SU-DHL-6 (cell line): ENCODE data around the gene SCTR.

ENCODE experiments used
- CTCF ChIP-seq: fragments of 200-600 bp; sonication (generic); IDR thresholded peaks from one replicate; pipeline ENCODE4 v1.5.1; 2017; ENCODE audit warnings: antibody characterized with exemption, mild to moderate bottlenecking, low read length, moderate library complexity; ENCODE audit not compliant: insufficient read depth, poor library complexity, severe bottlenecking
- EZH2phosphoT487 ChIP-seq: fragments of 200-600 bp; sonication (generic), shearing (Covaris generic); conservative IDR thresholded peaks from 2 replicates; pipeline ENCODE4 v1.6.1; 2018; ENCODE audit warnings: mild to moderate bottlenecking, antibody characterized with exemption, low read length, moderate library complexity, mixed read lengths

DNA sequence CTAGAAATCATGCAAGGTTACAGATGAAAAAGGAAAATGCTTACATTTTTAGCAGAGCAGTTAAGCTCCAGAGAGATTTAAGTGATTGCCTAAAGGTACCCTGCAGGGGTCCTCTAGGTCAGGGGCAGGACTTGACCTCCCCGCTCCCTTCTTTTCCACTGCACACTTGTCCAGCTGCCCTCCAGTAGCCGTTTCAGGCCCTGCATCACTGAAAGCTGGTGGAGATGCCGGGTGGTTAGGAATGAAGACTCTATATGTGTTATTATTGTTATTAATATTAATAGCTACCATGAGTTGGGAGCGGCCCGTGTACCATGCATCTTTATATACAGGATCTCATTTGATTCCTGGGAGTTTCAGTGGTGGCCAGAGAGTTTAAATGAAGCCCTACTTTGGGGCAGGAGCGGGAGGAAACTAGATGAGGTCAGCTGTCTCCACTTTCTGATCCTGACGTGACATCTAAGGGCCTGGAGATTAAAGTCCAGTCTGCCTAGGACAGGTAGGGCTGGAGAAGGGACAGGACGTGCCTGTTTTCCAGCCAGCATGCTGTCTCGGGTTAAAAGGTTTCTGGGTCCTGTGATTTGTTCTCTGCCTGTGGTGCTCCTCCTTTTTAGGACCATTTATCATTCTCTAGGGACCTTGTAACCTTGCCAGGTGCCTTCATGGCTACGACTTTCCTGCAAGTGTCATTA, 90.5 kb downstream of the SCTR start:
- TF ChIP-seq CTCF (no peak), EZH2phosphoT487 (no peak)
